ENCODE results near the gene LACTB. TPM values are rescaled to one million over a fixed set of nuclear protein-coding genes. Genes with fewer than 3 reads are reported as not detected.

The LACTB gene
- total RNA-seq, 3 donors from 2014 or later (not counting 1 experiment from before 2014, with no cell fraction given) = 17.1 to 29.1 (median 26.4) TPM

- Mint-ChIP-seq H3K4me1 (peaks cover 0 to 5% of the 10 kb centered on the region in 2 donors), H3K27me3 (ENCODE audit: low read depth in 2 of 2) (no peaks in the 10 kb centered on the region), H3K27ac (no peak overlapping the region), H3K4me3 (no peak overlapping the region), H3K9me3 (no peaks in the 10 kb centered on the region), H3K36me3 (no peaks in the 10 kb centered on the region)
- no peaks in the 10 kb centered on the region for H3K9me3 ChIP-seq (ENCODE audit: control insufficient read depth, insufficient read depth, low read length)
- DNase-seq (no peak), ATAC-seq (no peak)
- TF ChIP-seq CTCF (IDR thresholded peaks at IDR 0.05) = no peak
- H3K4me3 ChIP-seq (ENCODE audit: low read length) = no peak overlapping the region
- intact Hi-C loops (cut with micrococcal nuclease) = loop anchor here (5.0 kb wide), 1 partner anchor 233 kb away; no protein-coding TSS in a partner anchor
- WGBS (ENCODE audit: insufficient coverage) = 80% methylated on average over 2 of the region's 2 CpGs
- no peaks in the 10 kb centered on the region for H3K27me3 ChIP-seq (ENCODE audit: control insufficient read depth, insufficient read depth, low read length)
- H3K4me1 ChIP-seq (ENCODE audit: control insufficient read depth, insufficient read depth, low read length) = no peaks in the 10 kb centered on the region
- H3K36me3 ChIP-seq (ENCODE audit: control insufficient read depth, insufficient read depth, low read length) = no peaks in the 10 kb centered on the region
- no peak overlapping the region for H3K27ac ChIP-seq (ENCODE audit: low read length)
Observed at GRCh38 chr15:63169788-63170187, 48.1 kb downstream of the LACTB start.

DNA sequence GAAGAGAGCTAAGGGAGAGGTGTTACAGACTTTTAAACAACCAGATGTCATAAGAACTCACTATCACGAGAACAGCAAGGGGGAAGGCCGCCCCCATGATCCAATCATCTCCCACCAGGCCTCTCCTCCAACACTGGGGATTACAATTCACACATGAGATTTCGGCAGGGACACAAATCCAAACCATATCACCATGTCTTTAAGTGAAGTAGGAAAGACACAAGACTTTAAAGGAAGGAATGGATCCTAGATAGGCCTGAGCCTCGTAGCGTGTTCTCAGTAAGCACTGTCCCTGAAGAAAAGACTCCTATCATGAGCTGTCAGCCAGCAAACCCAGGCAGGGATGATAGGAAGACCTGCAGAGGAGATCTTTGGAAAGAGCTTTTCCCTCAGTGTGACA is 50.7 kb downstream of the LACTB start:
- H3K4me1 ChIP-seq (ENCODE audit: control insufficient read depth, insufficient read depth, low read length) = no peaks in the 10 kb centered on the region
- no peaks in the 10 kb centered on the region for H3K4me1 Mint-ChIP-seq
- H3K27ac Mint-ChIP-seq = no peak overlapping the region
- H3K27me3 ChIP-seq (ENCODE audit: control insufficient read depth, insufficient read depth, low read length) = no peaks in the 10 kb centered on the region
- WGBS (ENCODE audit: insufficient coverage) = 99% methylated on average over 4 of the region's 5 CpGs
- no peak for TF ChIP-seq CTCF (IDR thresholded peaks at IDR 0.05)
- no peaks in the 10 kb centered on the region for H3K36me3 Mint-ChIP-seq
- no peak overlapping the region for H3K27ac ChIP-seq (ENCODE audit: low read length)
- ATAC-seq (no peak), DNase-seq (no peak)
- H3K36me3 ChIP-seq (ENCODE audit: control insufficient read depth, insufficient read depth, low read length) = no peaks in the 10 kb centered on the region
- no peaks in the 10 kb centered on the region for H3K27me3 Mint-ChIP-seq (ENCODE audit: low read depth in 2 of 2)
- no peaks in the 10 kb centered on the region for H3K9me3 Mint-ChIP-seq
- H3K4me3 Mint-ChIP-seq = no peak overlapping the region
- H3K4me3 ChIP-seq (ENCODE audit: low read length) = no peak overlapping the region
- no peaks in the 10 kb centered on the region for H3K9me3 ChIP-seq (ENCODE audit: control insufficient read depth, insufficient read depth, low read length)
- intact Hi-C loops (cut with micrococcal nuclease) = no loop called here

DNA sequence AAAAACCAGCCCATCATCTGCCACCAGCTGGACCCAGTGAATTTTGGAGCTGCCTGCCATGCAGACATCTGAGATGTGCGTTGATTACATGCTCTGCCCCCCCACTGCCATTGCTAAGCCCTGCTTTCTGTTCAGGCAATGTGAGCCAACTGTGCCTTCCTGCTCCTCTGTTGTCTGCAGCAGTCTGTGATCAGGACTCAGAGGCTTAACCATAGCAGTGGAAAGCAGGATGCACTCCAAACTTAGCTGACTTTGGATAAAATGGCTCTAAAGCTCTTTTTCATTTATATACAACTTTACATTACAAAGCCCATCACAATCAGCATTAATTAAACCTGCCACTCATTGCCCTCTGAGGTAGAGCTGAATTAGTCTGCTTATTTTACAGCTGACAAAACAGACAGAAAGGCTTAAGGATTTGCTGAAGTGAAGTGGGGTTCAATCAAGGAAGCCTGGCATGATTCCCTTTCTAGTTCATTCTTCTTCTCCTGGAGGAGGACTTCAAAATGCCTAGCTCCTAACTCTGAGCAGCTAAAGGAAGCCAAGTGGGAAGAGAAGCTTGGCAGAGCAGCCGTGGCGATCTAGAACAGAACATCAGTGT is 51.3 kb downstream of the LACTB start:
- no peaks in the 10 kb centered on the region for H3K4me1 Mint-ChIP-seq
- H3K36me3 ChIP-seq (ENCODE audit: control insufficient read depth, insufficient read depth, low read length) = no peaks in the 10 kb centered on the region
- DNase-seq = no peak

More for the DNA sequence above, 51.3 kb downstream of the LACTB start:
- Mint-ChIP-seq H3K36me3 (no peaks in the 10 kb centered on the region), H3K27ac (no peak overlapping the region), H3K4me3 (no peak overlapping the region), H3K9me3 (no peaks in the 10 kb centered on the region), H3K27me3 (ENCODE audit: low read depth in 2 of 2) (no peaks in the 10 kb centered on the region)
- H3K4me1 ChIP-seq (ENCODE audit: control insufficient read depth, insufficient read depth, low read length) = no peaks in the 10 kb centered on the region
- no peak for ATAC-seq
- intact Hi-C loops (cut with micrococcal nuclease) = no loop called here
- H3K4me3 ChIP-seq (ENCODE audit: low read length) = no peak overlapping the region
- H3K27ac ChIP-seq (ENCODE audit: low read length) = no peak overlapping the region
- 97% methylated on average over 3 of the region's 3 CpGs for WGBS (ENCODE audit: insufficient coverage)
- TF ChIP-seq CTCF (IDR thresholded peaks at IDR 0.05) = no peak
- no peaks in the 10 kb centered on the region for H3K27me3 ChIP-seq (ENCODE audit: control insufficient read depth, insufficient read depth, low read length)
- no peaks in the 10 kb centered on the region for H3K9me3 ChIP-seq (ENCODE audit: control insufficient read depth, insufficient read depth, low read length)
